ENCODE data around the gene CD300LD. TPM values are rescaled to one million over a fixed set of nuclear protein-coding genes. Genes with fewer than 3 reads are reported as not detected.

CD300LD gene
- total RNA-seq, 4 donors from 2014 or later = not detected

- TF ChIP-seq CTCF (IDR thresholded peaks at IDR 0.05) (no peak), POLR2A (IDR thresholded peaks at IDR 0.05) (no peak)
- Histone ChIP-seq H3K4me3 (no peak overlapping the region), H3K27ac (no peak overlapping the region), H3K9me3 (no peaks in the 10 kb centered on the region), H3K36me3 (no peaks in the 10 kb centered on the region), H3K27me3 (no peaks in the 10 kb centered on the region), H3K4me1 (no peaks in the 10 kb centered on the region)
- DNase-seq = no peak
Observed at GRCh38 chr17:74568106-74568873, 23.8 kb downstream of the CD300LD start.

GRCh38 chr17:74567397-74567796 lies 24.7 kb downstream of the CD300LD start, which contains the start of gene CD300H:
CD300H (minus strand) TSS chr17:74567509.
- Histone ChIP-seq H3K4me3 (no peak within 1 kb of the TSS), H3K4me1 (no peaks in the 10 kb centered on the region), H3K27ac (no peak within 1 kb of the TSS), H3K9me3 (no peaks in the 10 kb centered on the region), H3K36me3 (no peaks in the 10 kb centered on the region), H3K27me3 (no peaks in the 10 kb centered on the region)
- no peak for TF ChIP-seq POLR2A (IDR thresholded peaks at IDR 0.05)
- no peak for TF ChIP-seq CTCF (IDR thresholded peaks at IDR 0.05)
- DNase-seq = no peak

DNA sequence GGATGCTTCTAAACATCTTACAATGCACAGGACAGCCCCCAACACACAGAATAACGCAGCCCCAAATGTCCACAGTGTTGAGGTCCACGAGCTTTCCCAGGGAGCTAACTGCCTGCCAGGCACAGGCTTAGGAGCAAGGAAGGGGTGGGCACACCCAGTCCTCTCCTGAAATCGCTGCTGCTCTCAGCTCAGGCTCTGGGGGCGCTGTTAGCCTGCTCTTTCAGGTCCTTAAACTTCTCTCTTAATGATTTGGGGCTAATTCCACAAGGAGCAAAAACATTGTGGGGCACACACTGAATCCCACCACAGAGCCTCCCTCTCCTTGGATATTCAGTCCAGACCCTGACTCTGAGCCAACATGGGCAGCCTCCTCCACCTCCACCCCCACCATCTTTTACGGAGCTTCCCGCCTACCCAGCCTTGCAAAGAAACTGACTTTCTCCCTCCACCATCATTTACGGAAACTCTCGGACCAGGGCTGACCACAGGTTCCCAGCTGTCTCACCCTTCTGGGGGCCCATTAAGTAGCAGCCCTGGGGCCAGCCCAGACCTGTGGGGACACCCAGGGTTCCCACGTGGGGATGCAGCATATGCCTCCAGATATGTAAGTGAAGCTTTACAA lies 25.8 kb downstream of the CD300LD start:
- peak; percentile 22 to 62 (median 57) for DNase-seq
- H3K27me3 ChIP-seq = no peaks in the 10 kb centered on the region
- no peak overlapping the region for H3K4me3 ChIP-seq
- H3K27ac ChIP-seq = no peak overlapping the region
- H3K9me3 ChIP-seq = no peaks in the 10 kb centered on the region
- H3K4me1 ChIP-seq = no peaks in the 10 kb centered on the region
- H3K36me3 ChIP-seq = no peaks in the 10 kb centered on the region
- TF ChIP-seq POLR2A (IDR thresholded peaks at IDR 0.05) (no peak), CTCF (IDR thresholded peaks at IDR 0.05) (peak in 5 of 6 experiments; percentile 2 to 44 (median 38))

DNA sequence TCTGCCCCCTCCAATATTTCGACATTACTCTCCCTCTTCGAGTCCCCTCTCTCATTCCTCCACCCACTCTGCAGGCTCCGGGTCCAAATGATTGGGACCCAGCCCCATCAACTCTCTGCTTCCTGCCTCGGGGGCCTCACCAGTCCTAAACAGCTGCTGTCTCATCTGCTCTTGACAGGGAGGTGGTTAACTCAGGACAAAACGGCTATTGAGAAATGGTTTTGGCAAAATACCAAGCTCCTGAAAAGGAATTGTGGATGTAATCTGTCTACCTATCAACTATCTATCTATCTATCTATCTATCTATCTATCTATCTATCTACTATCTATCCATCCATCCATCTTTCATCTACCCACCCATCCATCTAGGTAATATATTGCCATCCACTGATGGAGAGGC lies 27.0 kb downstream of the CD300LD start:
- no peaks in the 10 kb centered on the region for H3K36me3 ChIP-seq
- H3K4me3 ChIP-seq = no peak overlapping the region
- no peaks in the 10 kb centered on the region for H3K9me3 ChIP-seq
- no peak for DNase-seq
- no peaks in the 10 kb centered on the region for H3K27me3 ChIP-seq
- no peaks in the 10 kb centered on the region for H3K4me1 ChIP-seq
- H3K27ac ChIP-seq = no peak overlapping the region
- no peak for TF ChIP-seq CTCF (IDR thresholded peaks at IDR 0.05)
- no peak for TF ChIP-seq POLR2A (IDR thresholded peaks at IDR 0.05)

- Histone ChIP-seq H3K27ac (no peak overlapping the region), H3K4me3 (no peak overlapping the region), H3K27me3 (no peaks in the 10 kb centered on the region), H3K9me3 (no peaks in the 10 kb centered on the region), H3K36me3 (no peaks in the 10 kb centered on the region), H3K4me1 (no peaks in the 10 kb centered on the region)
- TF ChIP-seq CTCF (IDR thresholded peaks at IDR 0.05) (no peak), POLR2A (IDR thresholded peaks at IDR 0.05) (no peak)
- no peak for DNase-seq
Observed at GRCh38 chr17:74563358-74563757, 28.7 kb downstream of the CD300LD start.

Data from Peyer's patch (tissue), 4 donors.